Measurements from ENCODE around the gene WWOX. TPM values are rescaled to one million over a fixed set of nuclear protein-coding genes. Genes with fewer than 3 reads are reported as not detected.

The WWOX gene
- total and polyA plus RNA-seq, 2 of the 8 experiments (the other 6 are each of a cell fraction or from before 2014, with no cell fraction given) = 5.4 to 16.7 TPM

DNA sequence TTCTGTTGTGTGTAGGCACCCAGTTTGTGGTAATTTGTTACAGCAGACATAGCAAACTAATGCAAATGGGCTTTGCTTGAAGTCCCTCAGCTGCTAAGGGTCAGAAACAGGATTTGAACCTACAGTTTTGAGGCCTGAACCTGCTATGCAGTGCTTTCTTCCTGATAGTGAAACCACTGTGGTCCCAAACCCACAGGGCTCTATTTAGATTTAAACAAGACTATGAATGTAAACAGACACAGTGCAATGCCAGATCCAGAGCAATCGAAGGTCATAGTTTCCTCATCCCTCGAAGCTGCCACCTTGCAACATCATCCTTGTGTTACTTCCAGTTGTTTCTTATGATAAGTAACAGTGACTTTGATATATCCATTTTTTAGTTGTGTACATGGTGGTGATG lies 630.2 kb downstream of the WWOX start:
- Histone ChIP-seq H2BK5ac (ENCODE audit: low read depth, low read length) (no peak overlapping the region), H3K79me2 (ENCODE audit: control insufficient read depth in 1 of 2, insufficient read depth in 2 of 2, low read length in 2 of 2) (no peaks in the 10 kb centered on the region), H3K4me2 (ENCODE audit: insufficient read depth in 1 of 2, low read depth in 2 of 2, low read length in 2 of 2) (no peak overlapping the region), H3K4ac (replicated peaks; ENCODE audit: insufficient read length, low read depth, low read length) (no peak overlapping the region), H3K23ac (ENCODE audit: insufficient read length) (no peak overlapping the region), H3K18ac (ENCODE audit: extremely low read depth, low read length) (no peak overlapping the region), H4K8ac (ENCODE audit: extremely low read depth, insufficient read depth, low read length) (no peak overlapping the region), H4K20me1 (replicated peaks in 1 of 2; ENCODE audit: control insufficient read depth in 1 of 2, insufficient read depth in 2 of 2, low read length in 2 of 2) (no peaks in the 10 kb centered on the region), H4K91ac (replicated peaks; ENCODE audit: insufficient read length, low read length) (no peak overlapping the region), H2BK20ac (ENCODE audit: low read length) (no peak overlapping the region), H3K9ac (replicated peaks in 1 of 4; ENCODE audit: extremely low read depth in 1 of 4, low read depth in 3 of 4, low read length in 3 of 4) (no peak overlapping the region), H3K36me3 (ENCODE audit: control insufficient read depth in 2 of 4, insufficient read depth in 4 of 4, low read length in 3 of 4) (no peaks in the 10 kb centered on the region), H3K9me3 (ENCODE audit: insufficient read depth in 2 of 2, low read depth in 1 of 2, low read length in 1 of 2) (no peaks in the 10 kb centered on the region), H2BK15ac (ENCODE audit: low read length) (no peak overlapping the region), H3K4me3 (ENCODE audit: extremely low read depth in 1 of 4, insufficient read depth in 2 of 4, low read depth in 3 of 4, low read length in 4 of 4) (no peak overlapping the region), H4K5ac (ENCODE audit: insufficient read length, low read depth, low read length) (no peak overlapping the region), H3K27ac (ENCODE audit: low read depth, low read length) (no peak overlapping the region), H2AFZ (ENCODE audit: low read length) (no peak overlapping the region), H2AK5ac (ENCODE audit: low read depth, low read length) (no peak overlapping the region), H3K79me1 (ENCODE audit: low read depth, low read length) (no peaks in the 10 kb centered on the region), H2BK12ac (ENCODE audit: low read depth, low read length) (no peak overlapping the region), H3K14ac (ENCODE audit: insufficient read length) (no peak overlapping the region), H3K4me1 (replicated peaks in 1 of 4; ENCODE audit: control insufficient read depth in 3 of 4, insufficient read depth in 4 of 4, low read length in 3 of 4) (no peaks in the 10 kb centered on the region), H2BK120ac (replicated peaks; ENCODE audit: low read depth, low read length) (no peak overlapping the region), H3K23me2 (ENCODE audit: low read depth, low read length) (no peaks in the 10 kb centered on the region), H3K56ac (replicated peaks; ENCODE audit: insufficient read length, low read depth, low read length) (no peak overlapping the region), H3K27me3 (replicated peaks in 1 of 4; ENCODE audit: control insufficient read depth in 3 of 4, extremely low read depth in 1 of 4, insufficient read depth in 3 of 4, low read length in 3 of 4) (no peaks in the 10 kb centered on the region)
- ChIA-PET CTCF (ENCODE audit: partially characterized antibody) (interaction anchor here (0.7 to 1.5 kb wide), 4 partner anchors 10 to 222 kb away, joined by 3 read pairs; no protein-coding TSS in a partner anchor), POLR2A (ENCODE audit: partially characterized antibody) (no interaction called here)
- 83% methylated on average over 2 of the region's 2 CpGs; no CpG with 5 or more reads in 1 of the 2 experiments for WGBS, 2 experiments (ENCODE audit: extremely low coverage in 1 of 2, insufficient coverage in 1 of 2, insufficient read length in 1 of 2, insufficient replicate concordance in 2 of 2, low coverage in 1 of 2, low lambda C conversion rate in 2 of 2, missing lambda C conversion rate in 1 of 2)
- FAIRE-seq (no peak), DNase-seq (ENCODE audit: low read depth in 1 of 2, low spot score in 2 of 2) (no peak)
- TF ChIP-seq FOSL1 (IDR thresholded peaks at IDR 0.05; ENCODE audit: insufficient read depth, low read depth, low read length) (no peak), BACH1 (IDR thresholded peaks at IDR 0.05; ENCODE audit: low read length) (no peak), CHD1 (IDR thresholded peaks at IDR 0.05; ENCODE audit: low read depth, low read length) (no peak), CHD2 (IDR thresholded peaks at IDR 0.05; ENCODE audit: low read length) (no peak), SP2 (IDR thresholded peaks at IDR 0.05; ENCODE audit: low read length) (no peak), RFX5 (IDR thresholded peaks at IDR 0.05; ENCODE audit: borderline replicate concordance, low read depth, low read length) (no peak), CBX8 (IDR thresholded peaks at IDR 0.05; ENCODE audit: borderline replicate concordance, low read depth, low read length) (no peak), PHF8 (conservative IDR thresholded peaks at IDR 0.05; ENCODE audit: low read depth, low read length) (no peak), RNF2 (IDR thresholded peaks at IDR 0.05; ENCODE audit: borderline replicate concordance, low read depth, low read length, missing control alignments, poor library complexity, severe bottlenecking) (no peak), KDM1A (IDR thresholded peaks at IDR 0.05; ENCODE audit: borderline replicate concordance, low read length) (no peak), RBBP5 (IDR thresholded peaks at IDR 0.05; ENCODE audit: borderline replicate concordance, low read depth, low read length) (no peak), MAFK (IDR thresholded peaks at IDR 0.05; ENCODE audit: low read depth, low read length) (no peak), ATF3 (IDR thresholded peaks at IDR 0.05; ENCODE audit: insufficient read depth, low read depth, low read length) (no peak), HDAC2 (IDR thresholded peaks at IDR 0.05; ENCODE audit: borderline replicate concordance in 1 of 2, low read depth in 2 of 2, low read length in 2 of 2) (no peak)

Measured in H1 (cell line).